K562 (cell line): ENCODE measurements around the gene ZBTB39. TPM values are rescaled to one million over a fixed set of nuclear protein-coding genes. Genes with fewer than 3 reads are reported as not detected.
"Not testable (repeated sequence)": the region's sequence is repeated elsewhere in the genome, so short reads cannot be mapped to it uniquely, and the experiment has no call there.

Source experiments
- ATAC-seq: fragments of 200-7000 bp; cut with Tn5 transposase; 3 replicates; pipeline ENCODE4 v1.9.1; 2020; ENCODE audit warnings: moderate library complexity
- BruUV-seq: library from RNA; stranded (reverse); fragments of 400-500 nt; replicated peaks from 2 replicates; lab custom pipeline; 2021; lab: Mats Ljungman, UMichigan
- CTCF ChIA-PET: fragments of 300-600 bp; formaldehyde crosslinking; extraction: SDS; loops from one replicate; lab custom pipeline; 2021; ENCODE audit warnings: low intra/inter-chr PET ratio; lab: Yijun Ruan, JAX
- POLR2A ChIA-PET: fragments of 300-600, 350-650 bp; sonication (Branson Sonifier 250); formaldehyde crosslinking; extraction: SDS; loops from one replicate; lab custom pipeline; 2021; ENCODE audit warnings: antibody characterized with exemption, inconsistent platforms; lab: Yijun Ruan, JAX
- DNase-seq, 4 experiments: peaks; one replicate each; pipeline versions ENCODE4 v3.0.0 to v3.0.0-alpha.2; 2011 to 2018; ENCODE audit warnings: low spot score in 3 of 4, mixed read lengths in 3 of 4; ENCODE audit errors: extremely low read depth in 1 of 4
- FAIRE-seq: peaks from 2 replicates; lab custom pipeline; 2011; peaks lifted over from hg19 to GRCh38; lab: Jason Lieb, UNC
- H2AFZ ChIP-seq: 2 replicates; pipeline ENCODE4 v1.6.0; 2011; ENCODE audit warnings: low read depth, low read length, control low read depth, inconsistent platforms
- H3K27ac ChIP-seq: fragments of 200-600 bp; 3 replicates; pipeline ENCODE4 v1.8.0; 2011; ENCODE audit warnings: low read depth, mild to moderate bottlenecking, control low read depth, inconsistent platforms, low read length, moderate library complexity, mixed read lengths; ENCODE audit errors: extremely low read depth
- H3K27me3 ChIP-seq, 2 experiments: fragments of 300-600 bp in 1 of 2; 2 replicates in 1 of 2; 3 replicates in 1 of 2; pipeline versions ENCODE4 v1.6.0 to v1.8.0; 2011; ENCODE audit warnings: inconsistent platforms in 2 of 2, low read length in 2 of 2, mild to moderate bottlenecking in 1 of 2, mixed read lengths in 1 of 2, moderate library complexity in 1 of 2; ENCODE audit not compliant: control insufficient read depth in 2 of 2, insufficient read depth in 2 of 2
- H3K36me3 ChIP-seq: fragments of 300-600 bp; 3 replicates; pipeline ENCODE4 v1.8.0; 2011; ENCODE audit warnings: mild to moderate bottlenecking, low read length, inconsistent platforms; ENCODE audit not compliant: control insufficient read depth, insufficient read depth
- H3K4me1 ChIP-seq, 2 experiments: fragments of 200-600 bp in 1 of 2; replicated peaks in 1 of 2; 2 replicates in 1 of 2; 3 replicates in 1 of 2; pipeline versions ENCODE4 v1.5.1 to v1.8.0; 2011; ENCODE audit warnings: inconsistent platforms in 2 of 2, low read length in 2 of 2, mild to moderate bottlenecking in 1 of 2, mixed read lengths in 1 of 2, moderate library complexity in 1 of 2; ENCODE audit not compliant: control insufficient read depth in 2 of 2, insufficient read depth in 2 of 2
- H3K4me2 ChIP-seq: 2 replicates; pipeline ENCODE4 v1.6.1; 2011; ENCODE audit warnings: low read length, control low read depth, inconsistent platforms, mixed read lengths; ENCODE audit not compliant: insufficient read depth
- H3K4me3 ChIP-seq: fragments of 200-600 bp; sonication (generic), shearing (Covaris generic); 2 replicates; pipeline ENCODE4 v1.5.1; 2016; ENCODE audit warnings: control low read depth, inconsistent platforms
- H3K79me2 ChIP-seq: fragments of 200-600 bp; 3 replicates; pipeline ENCODE4 v1.8.0; 2011; ENCODE audit warnings: low read length, inconsistent platforms; ENCODE audit not compliant: control insufficient read depth, insufficient read depth
- H3K9ac ChIP-seq, 2 experiments: 2 replicates each; pipeline versions ENCODE4 v1.6.0 to v1.6.1; 2011; ENCODE audit warnings: low read depth in 2 of 2, low read length in 2 of 2, control low read depth in 1 of 2, inconsistent platforms in 1 of 2, mild to moderate bottlenecking in 1 of 2, mixed read lengths in 1 of 2; ENCODE audit not compliant: insufficient read depth in 1 of 2
- H3K9me1 ChIP-seq: one replicate; pipeline ENCODE4 v1.6.0; 2011; ENCODE audit warnings: inconsistent platforms, mild to moderate bottlenecking, low read length, moderate library complexity; ENCODE audit not compliant: control insufficient read depth, insufficient read depth
- H3K9me3 ChIP-seq: replicated peaks from 2 replicates; pipeline ENCODE4 v1.5.1; 2011; ENCODE audit warnings: low read depth, low read length, inconsistent platforms; ENCODE audit not compliant: control insufficient read depth, insufficient read depth
- H4K20me1 ChIP-seq: replicated peaks from 2 replicates; pipeline ENCODE4 v1.6.1; 2011; ENCODE audit warnings: low read length, inconsistent platforms, mixed read lengths; ENCODE audit not compliant: control insufficient read depth, insufficient read depth
- ARID1B ChIP-seq: fragments of 450-650 bp; IDR thresholded peaks from 2 replicates; pipeline ENCODE4 v1.6.1; 2016; ENCODE audit warnings: antibody characterized with exemption, mild to moderate bottlenecking, inconsistent platforms
- CBFA2T3 ChIP-seq: fragments of 450-650 bp; IDR thresholded peaks from 2 replicates; pipeline ENCODE4 v1.6.1; 2017
- CTBP1 ChIP-seq: fragments of 450-650 bp; IDR thresholded peaks from 2 replicates; pipeline ENCODE4 v1.6.1; 2016; ENCODE audit warnings: borderline replicate concordance
- DPF2 ChIP-seq: fragments of 450-650 bp; IDR thresholded peaks from 2 replicates; pipeline ENCODE4 v1.6.1; 2016
- ESRRA ChIP-seq: fragments of 450-650 bp; IDR thresholded peaks from 2 replicates; pipeline ENCODE4 v1.6.1; 2014; ENCODE audit warnings: low read depth, mild to moderate bottlenecking, moderate library complexity, borderline replicate concordance
- JUND ChIP-seq, 2 experiments: IDR thresholded peaks; 2 replicates in 1 of 2; 3 replicates in 1 of 2; pipeline ENCODE4 v1.6.1; 2011; ENCODE audit warnings: borderline replicate concordance in 2 of 2, low read depth in 2 of 2, low read length in 2 of 2, improper control_type of control experiment in 1 of 2, missing biosample characterization in 1 of 2, missing genetic modification characterization in 1 of 2, missing genetic modification reagents in 1 of 2
- RCOR1 ChIP-seq, 2 experiments: IDR thresholded peaks; 2 replicates each; pipeline ENCODE4 v1.6.1; 2012; ENCODE audit warnings: low read depth in 2 of 2, low read length in 2 of 2, borderline replicate concordance in 1 of 2, improper control_type of control experiment in 1 of 2
- SMARCA4 ChIP-seq: fragments of 450-650 bp; IDR thresholded peaks from 2 replicates; pipeline ENCODE4 v1.6.1; 2016
- SMARCE1 ChIP-seq: fragments of 450-650 bp; IDR thresholded peaks from 2 replicates; pipeline ENCODE4 v1.7.1; 2016; ENCODE audit warnings: mild to moderate bottlenecking
- SOX6 ChIP-seq: fragments of 450-650 bp; IDR thresholded peaks from 2 replicates; pipeline ENCODE4 v1.6.1; 2014; ENCODE audit warnings: mild to moderate bottlenecking
- SPI1 ChIP-seq: IDR thresholded peaks from 2 replicates; pipeline ENCODE4 v1.6.1; 2011; ENCODE audit warnings: low read depth, low read length, control low read depth, borderline replicate concordance
- TCF3 ChIP-seq: sonication (generic); formaldehyde crosslinking; IDR thresholded peaks from 2 replicates; pipeline ENCODE4 v1.4.0; 2020; ENCODE audit warnings: mild to moderate bottlenecking, missing genetic modification reagents
- TEAD4 ChIP-seq, 2 experiments: sonication (generic) in 1 of 2; formaldehyde crosslinking in 1 of 2; IDR thresholded peaks; 2 replicates each; pipeline versions ENCODE4 v1.6.1 to v1.8.0; 2012 to 2022; ENCODE audit warnings: borderline replicate concordance in 1 of 2, inconsistent platforms in 1 of 2, low read length in 1 of 2, mild to moderate bottlenecking in 1 of 2, missing genetic modification reagents in 1 of 2
- ZNF146 ChIP-seq: IDR thresholded peaks from one replicate; pipeline ENCODE4 v1.6.1; 2018; ENCODE audit warnings: missing compliant biosample characterization; ENCODE audit not compliant: unreplicated experiment
- WGBS: fragments of 100-300 bp; shearing (Covaris generic); methylation state at CpG from one replicate; pipeline ENCODE4 v1.1.6; 2016; ENCODE audit warnings: low coverage, mixed read lengths; ENCODE audit not compliant: insufficient coverage; ENCODE audit errors: missing lambda C conversion rate; 5-methylcytosine and 5-hydroxymethylcytosine counted together
- in situ Hi-C: fragments of 300-500 bp; cut with MboI; formaldehyde crosslinking; loops from 4 replicates; pipeline ENCODE4 v1.15.0; 2018; ENCODE audit warnings: inconsistent platforms, mixed read lengths
- intact Hi-C: fragments of 100-400 bp; cut with micrococcal nuclease; formaldehyde crosslinking; loops from 2 replicates; pipeline ENCODE4 v1.14.2; 2022
- polyA plus RNA-seq, 8 experiments: library from polyadenylated mRNA; depleted of rRNA in 4 of 8; stranded (reverse) in 5 of 8; unstranded in 3 of 8; fragments of >200 nt; fragmentation: Nextera tagmentation in 2 of 8; fragmentation: Illumina TruSeq in 1 of 8; extraction: Ambion mirVana in 2 of 8; extraction: Trizol in 1 of 8; gene quantifications; 2 replicates each; pipeline versions ENCODE4 v1.2.1 to v1.2.3, GENCODE V29; 2011 to 2014; ENCODE audit warnings: inconsistent platforms in 1 of 8, missing spikeins in 1 of 8
- total RNA-seq, 7 experiments: library from RNA; depleted of rRNA in 6 of 7; stranded (reverse); fragments of >200 nt in 6 of 7; fragmentation: Illumina TruSeq in 2 of 7; extraction: Trizol in 2 of 7; gene quantifications; 2 replicates each; pipeline versions ENCODE4 v1.2.1 to v1.2.3, GENCODE V29; 2011 to 2021; ENCODE audit warnings: low replicate concordance in 1 of 7

Gene ZBTB39
- total and polyA plus RNA-seq, 9 of the 15 experiments (the other 6 are each of a cell fraction or from before 2014, with no cell fraction given) = 3.3 to 13.3 (median 8.6) TPM

DNA sequence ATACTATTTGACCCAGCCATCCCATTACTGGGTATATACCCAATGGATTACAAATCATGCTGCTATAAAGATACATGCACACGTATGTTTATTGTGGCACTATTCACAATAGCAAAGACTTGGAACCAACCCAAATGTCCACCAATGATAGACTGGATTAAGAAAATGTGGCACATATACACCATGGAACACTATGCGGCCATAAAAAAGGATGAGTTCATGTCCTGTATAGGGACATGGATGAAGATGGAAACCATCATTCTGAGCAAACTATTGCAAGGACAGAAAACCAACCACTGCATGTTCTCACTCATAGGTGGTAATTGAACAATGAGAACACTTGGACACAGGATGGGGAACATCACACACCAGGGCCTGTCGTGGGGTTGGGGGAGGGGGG is 32.1 kb downstream of the ZBTB39 start:
- H2AFZ ChIP-seq, intact Hi-C loops, in situ Hi-C loops, H4K20me1 ChIP-seq, DNase-seq, H3K9me1 ChIP-seq, POLR2A ChIA-PET, H3K36me3 ChIP-seq, H3K79me2 ChIP-seq, ATAC-seq, FAIRE-seq, H3K4me3 ChIP-seq, H3K9me3 ChIP-seq, H3K4me2 ChIP-seq, CTCF ChIA-PET, BruUV-seq, H3K9ac ChIP-seq, H3K27me3 ChIP-seq, H3K4me1 ChIP-seq, H3K27ac ChIP-seq: not testable (repeated sequence)
- WGBS = 61% methylated on average over 3 of the region's 3 CpGs
- peak; percentile 52 for TF ChIP-seq ZNF146 (CRISPR knock-in tag)

DNA sequence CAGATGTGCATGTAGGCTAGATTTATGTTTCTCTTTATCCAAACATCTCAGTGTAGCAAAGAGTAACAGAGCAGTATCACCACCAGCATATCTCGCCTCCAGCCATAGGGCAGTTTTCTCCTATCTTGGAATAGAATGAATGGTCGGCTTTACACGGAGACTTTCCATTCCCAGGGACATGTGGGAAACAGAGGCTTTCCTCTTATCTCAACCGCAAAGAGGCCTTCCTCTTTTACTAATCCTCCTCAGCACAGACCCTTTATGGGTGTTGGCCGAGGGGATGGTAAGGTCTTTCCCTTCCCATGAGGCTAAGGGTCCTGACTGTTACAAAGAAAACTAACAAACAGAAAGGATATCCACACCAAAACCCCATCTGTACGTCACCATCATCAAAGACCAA is 37.4 kb downstream of the ZBTB39 start:
- BruUV-seq; H3K9ac ChIP-seq; in situ Hi-C loops; FAIRE-seq; H3K9me1 ChIP-seq; H3K9me3 ChIP-seq; ATAC-seq; H3K27me3 ChIP-seq; H4K20me1 ChIP-seq; intact Hi-C loops; POLR2A ChIA-PET; H3K79me2 ChIP-seq; H3K27ac ChIP-seq; H3K4me3 ChIP-seq; CTCF ChIA-PET; H3K36me3 ChIP-seq; TF ChIP-seq TEAD4 (CRISPR knock-in tag; IDR thresholded peaks at IDR 0.05; ENCODE audit: borderline replicate concordance); JUND (IDR thresholded peaks at IDR 0.05; ENCODE audit: borderline replicate concordance, low read depth, low read length): not testable (repeated sequence)
- DNase-seq = peak in 2 of 4 experiments; percentile 5 to 51
- Histone ChIP-seq H3K4me1 (peaks cover 4 to 16% of the 10 kb centered on the region in 2 experiments; a peak in 3 of 5 replicates), H3K4me2 (peak overlapping the region; percentile 48), H2AFZ (peak overlapping the region; percentile 74)
- 1% methylated on average over 6 of the region's 6 CpGs for WGBS
- TF ChIP-seq RCOR1 (IDR thresholded peaks at IDR 0.05; ENCODE audit: borderline replicate concordance in 1 of 2, low read depth in 2 of 2, low read length in 2 of 2) (peak in 1 of 2 experiments; percentile 32; a peak in 1 of 4 replicates), SOX6 (peak; percentile 25; the same call in 1 of the 2 replicates), CBFA2T3 (peak; percentile 33; the same call in 1 of the 2 replicates), SMARCA4 (peak; percentile 60; the same call in 1 of the 2 replicates), TCF3 (CRISPR knock-in tag) (peak; percentile 35; the same call in 1 of the 2 replicates), DPF2 (peak; percentile 41; the same call in 1 of the 2 replicates), ARID1B (peak; percentile 58), ESRRA (peak; percentile 23; the same call in 1 of the 2 replicates), TEAD4 (IDR thresholded peaks at IDR 0.05; ENCODE audit: low read length) (peak; percentile 22; the same call in 1 of the 2 replicates), CTBP1 (peak; percentile 48; the same call in 1 of the 2 replicates), SMARCE1 (peak; percentile 76; the same call in 1 of the 2 replicates), SPI1 (peak; percentile 90), JUND (tag; IDR thresholded peaks at IDR 0.05; ENCODE audit: borderline replicate concordance, low read depth, low read length) (peak; percentile 35; the same call in 1 of the 3 replicates)
